ENCODE measurements around the gene CCDC91.

- TF ChIP-seq, protein P1, sequence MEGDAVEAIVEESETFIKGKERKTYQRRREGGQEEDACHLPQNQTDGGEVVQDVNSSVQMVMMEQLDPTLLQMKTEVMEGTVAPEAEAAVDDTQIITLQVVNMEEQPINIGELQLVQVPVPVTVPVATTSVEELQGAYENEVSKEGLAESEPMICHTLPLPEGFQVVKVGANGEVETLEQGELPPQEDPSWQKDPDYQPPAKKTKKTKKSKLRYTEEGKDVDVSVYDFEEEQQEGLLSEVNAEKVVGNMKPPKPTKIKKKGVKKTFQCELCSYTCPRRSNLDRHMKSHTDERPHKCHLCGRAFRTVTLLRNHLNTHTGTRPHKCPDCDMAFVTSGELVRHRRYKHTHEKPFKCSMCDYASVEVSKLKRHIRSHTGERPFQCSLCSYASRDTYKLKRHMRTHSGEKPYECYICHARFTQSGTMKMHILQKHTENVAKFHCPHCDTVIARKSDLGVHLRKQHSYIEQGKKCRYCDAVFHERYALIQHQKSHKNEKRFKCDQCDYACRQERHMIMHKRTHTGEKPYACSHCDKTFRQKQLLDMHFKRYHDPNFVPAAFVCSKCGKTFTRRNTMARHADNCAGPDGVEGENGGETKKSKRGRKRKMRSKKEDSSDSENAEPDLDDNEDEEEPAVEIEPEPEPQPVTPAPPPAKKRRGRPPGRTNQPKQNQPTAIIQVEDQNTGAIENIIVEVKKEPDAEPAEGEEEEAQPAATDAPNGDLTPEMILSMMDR (IDR thresholded peaks at IDR 0.05; ENCODE audit: low read depth, low read length), result no peak
- no peak for TF ChIP-seq EZH2phosphoT487 (IDR thresholded peaks at IDR 0.05; ENCODE audit: low read depth)
These were observed 322.6 kb downstream of the CCDC91 start for GRCh38 chr12:28512876-28513275.
